Measurements from ENCODE around the gene ENC1. TPM values are rescaled to one million over a fixed set of nuclear protein-coding genes. Genes with fewer than 3 reads are reported as not detected.

ENC1 gene
- polyA plus RNA-seq, 5 donors, result 141 to 233 (median 149) TPM

DNA sequence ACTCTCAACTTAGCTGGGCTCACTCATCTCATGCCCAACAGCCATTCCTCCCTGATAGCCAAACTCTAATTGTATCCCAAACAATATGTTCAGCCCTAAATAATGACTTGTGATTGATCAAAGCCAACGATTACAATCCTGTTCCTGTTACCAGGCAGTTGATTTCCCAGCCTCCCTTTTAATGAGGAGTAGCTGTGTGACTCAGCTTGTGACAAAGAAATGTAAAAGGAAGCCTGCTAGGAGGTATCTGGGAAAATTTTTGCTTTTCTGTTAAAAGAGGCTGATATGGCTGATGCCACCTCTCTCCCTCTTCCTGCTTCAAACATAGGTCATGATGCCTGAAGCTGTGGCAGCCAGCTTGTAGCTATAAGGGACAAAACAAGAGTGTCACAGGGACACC, 19.6 kb upstream of the ENC1 start:
- no peak for DNase-seq

DNA sequence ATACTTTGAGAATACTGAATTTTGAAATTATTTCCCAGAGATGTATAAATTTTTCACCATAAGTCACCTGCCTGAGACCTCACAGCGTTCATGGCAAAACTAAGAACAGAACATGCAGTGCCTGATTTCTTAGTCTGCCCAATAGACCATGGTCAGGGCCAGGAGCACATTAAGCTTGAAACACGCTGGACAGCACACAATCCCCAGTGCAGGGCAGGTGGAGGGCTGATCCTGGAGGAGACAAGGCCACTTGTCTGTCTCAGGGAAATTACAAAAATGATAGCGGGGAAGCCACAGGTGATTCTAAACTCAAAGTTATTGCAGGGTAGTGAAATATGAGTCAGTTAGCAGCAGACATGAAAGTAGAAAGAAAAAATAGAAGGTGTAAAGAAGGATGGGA, 18.6 kb upstream of the ENC1 start:
- no peak for DNase-seq

DNA sequence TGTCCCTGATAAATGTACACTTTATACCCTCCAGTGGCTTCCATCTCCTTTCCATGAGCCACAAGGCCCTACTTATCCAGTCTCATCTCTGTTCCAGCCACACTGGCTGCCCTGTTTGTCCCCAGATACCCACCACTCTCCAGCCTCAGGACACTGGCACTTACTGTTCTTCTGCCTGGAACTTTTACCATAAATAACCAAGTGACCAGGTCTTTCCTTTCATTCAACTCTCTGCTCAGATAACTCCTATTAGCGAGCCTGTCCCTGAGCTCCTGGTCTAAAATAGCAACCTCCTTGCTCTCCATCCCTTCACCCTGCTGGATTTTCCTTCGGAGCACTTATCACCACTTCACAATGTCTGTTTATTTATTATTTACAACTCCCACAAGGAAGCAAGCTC, 16.6 kb upstream of the ENC1 start:
- no peak for DNase-seq

DNA sequence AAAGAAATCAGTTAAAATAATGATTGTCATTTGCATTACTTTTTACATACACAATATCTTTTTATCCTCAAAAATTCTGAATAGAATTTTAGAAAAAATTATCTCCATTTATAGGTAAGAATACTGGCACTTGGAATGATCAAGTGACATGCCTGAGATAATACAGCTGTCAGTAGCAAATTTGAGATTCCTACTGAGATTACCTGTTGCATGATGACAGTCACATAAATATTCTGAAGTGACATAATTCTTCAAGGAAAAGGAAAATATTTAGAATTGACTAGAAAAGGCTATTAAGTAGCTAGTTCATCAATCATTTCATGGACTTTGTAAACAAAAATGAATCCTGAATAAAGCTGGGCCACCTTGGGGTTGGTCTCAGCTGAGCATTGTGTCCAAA, 15.2 kb upstream of the ENC1 start:
- DNase-seq, result no peak

DNA sequence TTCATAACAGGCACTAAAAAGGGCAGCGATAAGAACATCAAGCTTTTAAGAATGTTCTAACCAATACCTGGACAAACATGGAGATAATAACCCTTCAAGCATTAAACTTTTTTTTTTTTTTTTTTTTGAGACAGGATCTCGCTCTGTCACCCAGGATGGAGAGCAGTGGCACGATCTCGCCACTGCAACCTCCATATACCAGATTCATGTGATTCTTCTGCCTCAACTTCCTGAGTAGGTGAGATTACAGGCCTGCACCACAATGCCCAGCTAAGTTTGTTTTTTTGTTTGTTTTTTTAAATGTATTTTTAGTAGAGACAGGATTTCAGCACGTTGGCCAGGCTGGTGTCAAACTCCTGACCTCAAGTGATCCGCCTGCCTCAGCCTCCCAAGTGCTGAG, 14.7 kb upstream of the ENC1 start:
- DNase-seq, result no peak

DNA sequence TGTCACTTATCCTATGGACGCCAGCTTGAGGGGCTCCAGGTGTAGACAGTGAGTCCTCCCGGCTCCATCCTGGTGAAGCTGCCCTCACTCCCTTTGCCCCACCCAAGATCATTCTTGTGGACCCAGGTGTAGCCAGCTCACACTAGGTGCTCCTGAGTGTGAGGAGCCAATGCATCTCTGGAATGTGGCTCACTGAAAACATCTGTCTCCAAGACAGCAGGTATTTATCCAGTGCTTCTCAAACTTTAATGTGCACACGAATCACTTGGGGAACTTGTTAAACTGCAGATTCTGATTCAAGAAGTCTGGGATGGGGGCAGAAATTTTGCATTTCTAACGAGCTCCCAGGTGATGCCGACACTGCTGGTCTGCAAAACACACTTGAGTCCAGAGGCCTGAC, 13.5 kb upstream of the ENC1 start:
- no peak for DNase-seq

DNA sequence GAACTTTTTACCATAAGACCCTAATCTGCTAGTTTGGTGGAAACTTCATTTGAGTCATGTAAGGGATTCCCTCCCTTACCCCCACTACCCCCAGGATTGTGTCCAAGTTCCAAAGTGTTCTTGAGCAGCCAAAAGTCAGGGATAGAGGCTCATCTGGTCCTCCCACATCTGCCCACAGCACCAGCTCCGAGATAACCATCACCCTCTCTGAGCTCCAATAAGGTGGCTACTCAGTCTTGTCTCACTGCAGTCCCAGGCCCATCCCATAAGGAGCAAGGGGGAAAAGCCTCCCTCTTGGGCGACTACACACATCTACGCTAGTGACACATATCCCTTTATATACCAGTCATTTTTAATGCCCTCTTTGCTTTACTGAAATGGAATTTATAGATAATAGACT, 12.0 kb upstream of the ENC1 start:
- no peak for DNase-seq

DNA sequence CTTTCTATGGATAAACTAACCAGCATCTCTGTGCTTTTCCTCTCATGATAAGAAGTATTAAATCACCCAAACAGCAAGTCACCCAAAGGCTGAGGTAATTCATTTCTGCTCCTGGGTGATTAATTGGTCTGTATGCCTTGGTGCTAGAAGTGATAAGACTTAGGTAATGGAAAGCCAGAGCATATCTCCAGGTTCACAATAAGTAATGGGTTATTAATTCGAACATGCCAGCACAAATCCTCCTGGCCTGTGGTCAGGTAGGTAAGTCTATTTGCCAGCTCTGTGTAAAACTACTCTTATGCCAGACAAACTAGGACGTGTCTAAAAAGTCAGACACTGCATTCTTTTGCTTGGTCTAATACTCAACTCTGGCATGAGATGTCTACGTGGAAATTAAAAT, 11.2 kb upstream of the ENC1 start:
- no peak for DNase-seq

DNA sequence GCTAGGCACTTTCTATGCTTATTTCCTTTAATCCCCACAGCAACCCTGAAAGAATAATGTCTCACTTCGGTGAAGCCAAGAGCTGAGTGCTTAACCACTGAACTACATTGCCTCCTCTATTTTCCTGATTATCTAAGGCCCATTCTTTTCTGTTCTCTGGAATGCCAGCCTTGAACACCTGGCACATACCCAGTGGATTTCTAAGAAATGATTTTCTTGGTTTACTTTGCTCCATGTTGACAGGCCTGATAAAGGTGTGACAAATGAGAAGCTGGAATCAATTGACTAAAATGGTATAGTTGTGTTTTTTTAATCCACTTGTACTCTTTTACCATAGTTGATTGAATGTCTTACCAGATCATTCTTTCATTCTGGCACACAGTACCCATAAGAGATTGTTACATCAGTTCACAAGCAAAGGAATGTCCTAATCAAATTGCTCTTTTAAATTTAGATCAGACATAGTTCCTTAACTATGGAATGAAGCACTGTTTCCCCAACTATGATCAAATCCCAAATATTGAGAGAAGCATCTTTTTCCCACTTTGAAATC, 9.0 kb upstream of the ENC1 start:
- DNase-seq, result no peak

DNA sequence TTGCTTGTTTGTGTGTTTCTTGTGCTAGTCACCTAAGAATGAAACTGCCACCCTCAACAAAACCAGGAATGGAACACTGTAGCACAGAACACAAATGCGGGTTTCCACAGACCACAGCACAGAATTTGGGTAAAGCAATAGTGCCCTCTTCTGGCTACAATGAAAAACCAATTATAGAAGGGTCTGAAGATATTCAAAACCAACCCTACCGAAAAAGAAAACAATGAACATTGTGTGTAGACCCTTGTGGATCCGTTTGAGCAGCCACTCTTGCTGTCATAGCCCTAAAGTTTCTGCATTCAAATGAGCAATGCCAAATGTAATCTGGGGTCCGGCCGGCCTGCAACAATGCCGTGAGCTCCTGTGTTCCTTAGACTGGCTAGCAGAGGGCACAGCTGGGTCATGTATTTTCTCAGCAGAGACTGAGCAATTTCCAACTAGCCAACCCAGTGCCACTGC, 8.3 kb upstream of the ENC1 start:
- DNase-seq, result peak in 1 of 2 donors; percentile 64

DNA sequence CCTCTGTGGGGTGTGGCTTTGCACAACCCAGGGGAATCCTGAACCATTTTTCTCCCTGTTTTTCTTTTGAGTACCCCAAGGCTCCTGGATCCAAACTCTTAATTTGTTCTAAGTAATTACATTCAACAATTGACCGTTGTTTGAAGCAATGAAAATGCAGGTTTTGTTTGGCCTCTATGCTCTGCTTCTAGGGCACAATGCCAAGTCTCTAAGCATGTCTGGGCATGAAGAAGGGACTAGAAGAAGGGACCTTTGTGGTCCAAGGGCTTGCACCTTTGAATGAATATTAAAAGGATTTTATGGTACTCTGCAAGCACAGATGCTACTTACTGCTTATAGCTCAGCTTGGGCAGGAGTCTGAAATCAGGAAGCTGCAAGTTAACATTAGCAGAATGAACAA, 6.6 kb upstream of the ENC1 start:
- DNase-seq, result no peak

DNA sequence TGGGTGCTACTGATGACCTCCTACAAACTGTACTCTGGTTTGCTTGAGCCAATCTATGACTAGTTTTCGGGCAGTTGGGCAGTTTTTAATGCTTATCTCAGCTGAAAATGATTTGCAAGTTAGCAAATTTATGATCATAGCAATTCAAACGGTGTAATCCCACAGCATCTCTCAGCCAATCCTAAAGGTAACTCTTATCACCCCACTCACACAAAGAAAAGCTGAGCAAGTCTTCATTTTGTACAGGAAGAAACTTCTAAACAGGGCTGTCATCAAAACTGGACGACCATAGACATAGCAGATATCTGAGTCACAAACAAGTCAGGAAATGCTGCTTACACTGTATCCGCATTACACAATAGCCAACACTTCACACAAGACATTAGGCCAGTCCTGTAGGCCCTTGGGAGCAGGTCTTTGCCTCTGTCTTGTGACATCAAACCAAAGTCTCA, 2.6 kb upstream of the ENC1 start:
- DNase-seq, result no peak

DNA sequence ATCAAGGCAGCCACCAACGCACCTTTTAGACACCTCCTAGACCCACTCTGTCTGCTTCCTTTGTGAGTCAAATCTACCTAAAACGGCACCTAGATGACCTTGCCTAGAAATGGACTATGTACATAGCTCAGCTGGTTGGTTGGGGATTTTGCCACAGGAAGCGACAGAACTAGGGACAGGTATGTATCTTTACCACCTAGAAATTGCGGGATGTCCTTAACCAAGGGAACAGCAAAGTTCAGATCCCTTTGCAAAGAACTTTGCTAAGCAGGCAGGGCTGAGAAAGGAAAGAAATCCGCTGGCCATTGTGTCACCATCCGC, 2.0 kb upstream of the ENC1 start:
- no peak for DNase-seq

DNA sequence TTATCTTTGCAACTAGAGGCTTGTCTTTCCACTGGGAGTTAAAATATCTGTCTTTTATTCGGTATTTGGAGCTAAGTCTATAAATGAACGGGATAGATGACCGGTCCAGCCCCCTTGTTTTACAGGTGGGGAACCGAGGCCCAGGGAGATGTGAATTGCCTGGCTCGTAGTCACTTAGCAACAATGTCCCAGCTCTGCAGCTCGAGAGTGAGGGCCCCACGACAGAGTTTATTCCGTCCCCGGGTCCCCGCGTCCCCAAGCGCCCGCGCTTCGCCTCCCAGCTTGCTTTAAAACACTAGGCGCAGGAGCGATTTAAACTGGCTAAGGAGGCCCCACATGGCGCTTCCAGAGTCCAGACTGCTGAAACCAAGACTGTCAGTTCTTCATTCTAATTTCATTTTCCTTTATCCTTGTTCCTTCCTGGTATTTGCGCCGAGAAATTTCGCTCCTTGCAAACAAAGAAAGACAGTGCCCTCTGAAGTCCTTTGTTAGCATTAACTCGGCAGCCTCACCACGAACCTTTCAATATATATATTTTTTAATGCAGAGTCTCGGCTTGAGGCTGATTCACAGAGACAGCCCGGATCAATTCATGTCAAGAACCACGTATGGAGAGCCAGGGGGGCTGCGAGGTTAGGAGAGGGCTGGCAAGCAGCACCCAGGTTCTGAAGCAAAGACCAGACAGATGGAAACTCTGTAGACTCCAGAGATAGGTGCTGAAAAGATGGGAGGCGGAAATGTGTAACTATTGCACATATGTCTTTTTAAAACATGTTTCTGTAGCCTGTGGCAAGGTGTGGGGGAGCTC, 1.4 kb upstream of the ENC1 start:
- peak; percentile 67 to 75 for DNase-seq

DNA sequence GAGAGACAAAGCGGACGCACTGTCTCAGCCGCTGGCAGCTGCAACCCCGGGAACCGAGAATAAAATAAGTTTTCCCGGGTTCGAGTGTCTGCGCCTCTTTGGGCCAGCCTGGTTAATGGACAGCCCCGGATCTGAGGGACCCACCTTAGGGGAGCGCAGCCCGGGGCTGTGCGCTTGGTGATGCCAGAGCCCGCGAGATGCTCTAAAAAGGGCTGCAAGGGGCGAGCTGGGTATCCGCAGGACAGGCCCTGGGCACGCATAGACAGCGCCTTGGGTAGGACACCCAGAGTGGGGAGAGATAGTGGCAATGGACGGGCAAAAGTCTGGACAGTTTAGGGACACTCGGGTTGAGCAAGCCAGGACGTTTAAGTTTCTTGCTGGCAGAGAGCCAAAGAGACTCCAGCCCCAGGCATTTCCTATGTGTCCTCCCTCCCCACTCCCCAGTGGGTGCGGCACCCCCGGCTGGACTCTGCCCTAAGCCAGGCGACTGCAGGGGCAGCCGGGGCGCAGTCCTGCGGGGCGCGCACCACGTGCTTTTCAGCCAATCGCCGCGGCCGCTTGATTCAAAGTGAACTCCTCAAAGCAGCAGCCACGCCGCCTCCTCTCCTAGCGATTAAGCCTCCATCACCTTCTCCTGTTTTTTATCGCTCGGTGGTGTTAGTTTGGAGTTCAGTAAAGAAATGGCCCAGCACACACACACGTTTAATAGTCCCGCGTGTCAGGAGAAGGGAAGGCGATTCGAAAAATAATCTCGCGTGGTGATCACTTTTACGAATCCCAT, 616 bp upstream of the ENC1 start:
- DNase-seq, result peak; percentile 79 to 83

DNA sequence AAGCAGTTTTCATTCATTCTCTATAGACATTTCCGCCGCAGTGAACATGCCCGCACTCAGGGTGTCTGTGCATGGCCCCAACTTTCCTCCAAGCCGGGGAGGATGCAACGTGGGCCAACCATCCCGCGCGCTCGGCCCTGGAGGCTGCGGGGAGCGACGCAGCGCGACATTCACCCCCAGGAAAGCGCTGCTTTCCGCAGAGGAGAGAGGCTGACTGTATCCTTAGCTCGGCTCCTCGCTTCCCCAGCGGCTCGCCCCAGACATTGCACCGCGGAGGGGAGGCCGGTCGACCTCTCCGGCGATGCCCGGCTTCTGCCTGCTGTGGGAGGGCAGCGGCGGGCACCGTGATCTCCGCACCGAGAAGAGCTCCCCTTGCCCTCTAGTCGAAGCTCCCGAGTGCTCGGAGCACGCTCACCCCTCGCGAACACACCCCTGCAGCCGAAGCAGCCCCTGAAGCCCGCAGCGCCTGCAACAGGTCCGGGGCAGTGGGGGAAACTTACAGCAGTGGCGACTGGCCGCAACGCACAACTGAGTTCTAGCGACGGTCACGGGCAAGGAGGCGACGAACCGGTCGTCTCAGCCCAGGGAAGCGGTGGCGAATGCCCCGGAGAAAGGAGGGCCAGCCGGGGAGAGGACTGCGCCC, 600 bp downstream of the ENC1 start:
- no peak for DNase-seq

DNA sequence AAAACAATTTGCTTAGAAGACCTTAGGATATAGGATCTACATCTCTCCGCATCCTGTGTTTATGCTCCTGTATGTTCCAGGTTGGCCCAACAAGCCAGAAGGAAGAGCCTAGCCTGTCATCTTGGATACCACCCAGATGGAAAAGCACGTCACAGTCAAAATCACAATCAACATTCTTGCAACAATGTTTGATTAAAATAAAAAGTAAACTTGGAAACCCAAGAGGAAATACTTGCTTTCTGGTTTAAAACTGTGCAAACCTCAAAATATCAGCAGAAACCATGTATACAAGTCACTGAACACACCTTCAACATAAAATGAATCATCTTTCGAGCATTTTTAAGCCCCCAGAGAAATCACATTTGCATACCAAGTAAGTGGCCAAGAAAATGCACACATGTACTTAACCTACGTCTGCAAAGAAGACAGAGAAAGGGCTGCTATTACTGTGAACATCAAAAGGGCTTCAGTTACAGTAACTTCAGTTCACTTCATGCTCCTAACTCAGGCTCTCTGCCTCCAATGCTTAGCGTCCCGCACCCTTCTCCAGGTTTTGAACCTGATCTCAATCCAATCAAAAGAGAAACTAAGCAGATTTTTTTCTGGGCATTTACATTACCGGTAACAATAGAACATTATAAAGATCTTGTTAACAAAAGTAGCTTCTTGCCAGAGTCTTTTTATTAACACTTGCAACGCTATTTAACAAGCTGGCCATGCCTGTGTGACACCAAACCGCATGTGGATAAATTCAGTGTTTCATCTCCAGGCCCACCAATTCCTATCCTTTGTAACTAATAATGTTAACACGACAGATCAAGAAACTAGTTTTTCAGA, 1.3 kb downstream of the ENC1 start:
- no peak for DNase-seq

DNA sequence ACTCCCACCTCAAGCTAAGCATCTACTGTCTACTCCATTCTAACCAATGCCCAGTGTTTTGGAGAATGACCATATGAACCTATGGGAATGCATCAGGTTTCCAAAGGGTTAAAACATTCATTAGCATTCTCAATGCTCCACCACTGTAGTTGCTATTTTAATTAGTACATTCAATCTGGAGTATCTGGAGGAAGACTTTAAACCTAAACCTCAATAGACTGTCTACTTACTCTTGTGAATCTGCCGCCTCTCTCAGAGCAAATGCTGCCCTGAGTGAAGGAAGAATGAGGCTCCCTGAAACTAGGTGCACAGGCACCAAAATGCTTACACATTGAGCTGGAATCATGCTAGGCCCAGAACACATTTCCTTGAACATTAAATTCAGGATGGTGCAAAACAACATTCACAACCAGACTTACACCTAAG, 2.0 kb downstream of the ENC1 start:
- DNase-seq, result no peak

DNA sequence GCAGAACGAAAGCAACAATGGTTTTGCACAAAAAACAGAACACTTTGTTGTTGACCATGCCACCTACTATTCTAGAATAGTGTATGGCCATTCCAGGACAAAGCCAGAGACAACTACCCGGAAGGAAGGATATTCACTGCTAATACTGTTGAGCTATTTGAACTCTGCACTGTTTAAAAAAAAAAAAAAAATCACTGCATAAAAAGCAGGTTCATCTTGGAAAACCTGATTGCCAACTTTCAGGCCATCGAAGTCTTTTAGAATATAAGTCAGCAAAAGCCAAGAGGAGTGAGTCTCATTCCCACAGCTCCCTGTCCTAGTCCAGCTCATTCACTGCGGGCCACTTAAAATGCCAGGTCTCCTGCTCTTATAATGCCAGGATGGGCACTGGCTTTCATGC, 4.0 kb downstream of the ENC1 start:
- no peak for DNase-seq

DNA sequence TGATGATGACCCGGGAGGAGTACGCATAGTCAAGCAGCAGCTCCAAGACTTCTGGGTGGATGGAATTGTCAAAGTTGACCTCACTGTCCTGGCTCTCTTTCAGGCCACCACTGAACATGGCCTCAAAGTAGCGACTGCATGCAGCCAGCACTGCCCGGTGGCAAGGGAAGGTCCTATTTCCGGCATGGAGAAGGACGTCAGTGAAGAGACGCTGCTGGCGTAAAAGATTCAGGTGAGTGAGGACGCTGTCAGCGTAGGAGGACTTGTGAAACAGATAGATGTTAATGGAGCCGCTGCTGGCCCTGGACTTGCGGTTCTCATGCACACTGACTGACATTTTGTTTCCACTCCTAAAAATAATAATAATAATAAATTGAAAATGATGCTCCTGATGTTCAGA, 4.4 kb downstream of the ENC1 start:
- no peak for DNase-seq

DNA sequence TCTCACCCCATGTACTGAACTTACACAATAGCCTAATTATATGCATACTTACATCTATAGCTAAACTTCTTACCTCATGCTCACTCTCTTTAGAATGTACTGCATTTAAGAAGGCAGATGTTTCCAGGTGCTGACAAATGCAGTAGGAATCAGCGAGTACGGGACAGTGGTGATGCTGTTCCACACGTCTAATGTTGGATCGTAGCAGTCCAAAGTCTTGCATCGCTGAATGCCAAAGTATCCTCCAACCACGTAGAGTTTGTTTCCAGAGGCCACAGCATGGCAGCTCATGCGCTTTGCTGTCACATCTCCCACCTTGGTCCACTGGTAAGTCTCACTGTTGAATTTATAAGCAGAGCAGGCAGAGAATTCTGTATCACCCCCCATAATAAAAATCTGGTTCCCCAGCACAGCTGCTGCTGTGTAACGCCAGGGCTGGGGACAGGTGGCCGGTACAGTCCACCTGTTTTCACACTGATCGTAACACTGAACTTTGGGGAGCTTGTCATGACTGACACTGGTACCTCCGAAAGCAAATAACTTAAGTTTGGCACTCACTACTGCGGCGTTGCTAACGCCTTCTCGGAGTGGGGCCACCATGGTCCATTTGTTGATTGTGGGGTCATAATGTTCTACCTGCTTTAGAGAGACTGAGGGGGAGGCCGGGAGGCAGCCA, 5.8 kb downstream of the ENC1 start:
- no peak for DNase-seq
